GM12878 (cell line): ENCODE measurements around the gene TREML1. TPM values are rescaled to one million over a fixed set of nuclear protein-coding genes. Genes with fewer than 3 reads are reported as not detected.

Source experiments
- ATAC-seq: fragments of 200-7000 bp; cut with Tn5 transposase; 3 replicates; pipeline ENCODE4 v1.9.1; 2020; ENCODE audit warnings: mild to moderate bottlenecking, moderate library complexity
- BruUV-seq: library from RNA; stranded (reverse); fragments of 400-500 nt; replicated peaks from 2 replicates; lab custom pipeline; 2021; lab: Mats Ljungman, UMichigan
- CTCF ChIA-PET: fragments of 300-600 bp; sonication (Branson Sonifier 250); formaldehyde crosslinking; extraction: SDS; loops from one replicate; lab custom pipeline; 2021; ENCODE audit warnings: inconsistent platforms; lab: Yijun Ruan, JAX
- POLR2A ChIA-PET: fragments of 350-600 bp; formaldehyde crosslinking; extraction: SDS; loops from one replicate; lab custom pipeline; 2021; ENCODE audit warnings: inconsistent platforms; lab: Charles Lee
- RAD21 ChIA-PET: fragments of 300-600 bp; sonication (Branson Sonifier 250); formaldehyde crosslinking; loops from one replicate; lab custom pipeline; 2023; ENCODE audit warnings: antibody characterized with exemption; ENCODE audit not compliant: unreplicated experiment; lab: Charles Lee
- SMC1A ChIA-PET: fragments of 300-600 bp; sonication (Branson Sonifier 250); formaldehyde crosslinking; loops from one replicate; lab custom pipeline; 2023; ENCODE audit not compliant: unreplicated experiment, uncharacterized antibody; lab: Charles Lee
- DNase-seq: peaks from one replicate; pipeline ENCODE4 v3.0.0-alpha.2; 2011; ENCODE audit warnings: low read depth, low spot score
- FAIRE-seq: peaks from 3 replicates; lab custom pipeline; 2011; peaks lifted over from hg19 to GRCh38; lab: Jason Lieb, UNC
- H2AFZ ChIP-seq: 2 replicates; pipeline ENCODE4 v1.6.0; 2011; ENCODE audit warnings: low read depth, low read length, control low read depth; ENCODE audit not compliant: control insufficient read depth
- H3K27ac ChIP-seq: 2 replicates; pipeline ENCODE4 v1.5.1; 2011; ENCODE audit warnings: control low read depth; ENCODE audit not compliant: control insufficient read depth, insufficient read depth
- H3K27me3 ChIP-seq, 2 experiments: replicated peaks in 1 of 2; 2 replicates each; pipeline versions ENCODE4 v1.6.0 to v1.6.1; 2011; ENCODE audit warnings: low read length in 1 of 2; ENCODE audit not compliant: control insufficient read depth in 2 of 2, insufficient read depth in 2 of 2
- H3K36me3 ChIP-seq, 2 experiments: 2 replicates each; pipeline ENCODE4 v1.5.1; 2011; ENCODE audit warnings: low read length in 1 of 2; ENCODE audit not compliant: control insufficient read depth in 2 of 2, insufficient read depth in 2 of 2
- H3K4me1 ChIP-seq: 2 replicates; pipeline ENCODE4 v1.6.1; 2011; ENCODE audit warnings: mild to moderate bottlenecking, low read length, moderate library complexity, mixed read lengths; ENCODE audit not compliant: control insufficient read depth, insufficient read depth
- H3K4me2 ChIP-seq: 2 replicates; pipeline ENCODE4 v1.6.0; 2011; ENCODE audit warnings: control low read depth; ENCODE audit not compliant: control insufficient read depth, insufficient read depth
- H3K4me3 ChIP-seq: fragments of 200-600 bp; sonication (generic); 2 replicates; pipeline ENCODE4 v1.5.1; 2016
- H3K79me2 ChIP-seq: 2 replicates; pipeline ENCODE4 v1.6.0; 2011; ENCODE audit warnings: low read length; ENCODE audit not compliant: control insufficient read depth, insufficient read depth
- H3K9ac ChIP-seq: 2 replicates; pipeline ENCODE4 v1.8.0; 2011; ENCODE audit warnings: low read length, control low read depth, mixed read lengths; ENCODE audit not compliant: control insufficient read depth, insufficient read depth
- H3K9me3 ChIP-seq: replicated peaks from 3 replicates; pipeline ENCODE4 v1.5.1; 2011; ENCODE audit warnings: mild to moderate bottlenecking, low read length; ENCODE audit not compliant: control insufficient read depth, insufficient read depth
- H4K20me1 ChIP-seq: 2 replicates; pipeline ENCODE4 v1.6.0; 2011; ENCODE audit not compliant: control insufficient read depth, insufficient read depth
- ASH2L ChIP-seq: fragments of 300-600, 200-600 bp; sonication (generic); IDR thresholded peaks from 2 replicates; pipeline ENCODE4 v1.6.1; 2017; ENCODE audit warnings: low read depth, mild to moderate bottlenecking, borderline replicate concordance
- BHLHE40 ChIP-seq, 2 experiments: fragments of 450-650 bp in 1 of 2; IDR thresholded peaks; 2 replicates each; pipeline ENCODE4 v1.6.1; 2011 to 2017; ENCODE audit warnings: low read depth in 2 of 2, borderline replicate concordance in 1 of 2, improper control_type of control experiment in 1 of 2, low read length in 1 of 2, mild to moderate bottlenecking in 1 of 2
- EED ChIP-seq: sonication (generic); IDR thresholded peaks from 2 replicates; pipeline ENCODE4 v1.6.1; 2016; ENCODE audit warnings: antibody characterized with exemption, low read depth
- ETV6 ChIP-seq, 2 experiments: fragments of 450-650 bp in 1 of 2; IDR thresholded peaks in 1 of 2; conservative IDR thresholded peaks in 1 of 2; 2 replicates each; pipeline ENCODE4 v1.6.1; 2014; ENCODE audit warnings: antibody characterized with exemption in 1 of 2, borderline replicate concordance in 1 of 2, low read depth in 1 of 2, mild to moderate bottlenecking in 1 of 2, moderate library complexity in 1 of 2
- NR2C1 ChIP-seq: fragments of 450-650 bp; IDR thresholded peaks from 2 replicates; pipeline ENCODE4 v1.6.1; 2017; ENCODE audit warnings: antibody characterized with exemption, mild to moderate bottlenecking, moderate library complexity
- RB1 ChIP-seq: fragments of 450-650 bp; formaldehyde crosslinking; IDR thresholded peaks from 2 replicates; pipeline ENCODE4 v1.6.1; 2017; ENCODE audit warnings: mild to moderate bottlenecking, borderline replicate concordance
- RELA ChIP-seq: fragments of 450-650 bp; IDR thresholded peaks from 2 replicates; pipeline ENCODE4 v1.8.0; 2014; ENCODE audit warnings: borderline replicate concordance; ENCODE audit not compliant: partially characterized antibody
- ZNF384 ChIP-seq: IDR thresholded peaks from 2 replicates; pipeline ENCODE4 v1.6.1; 2012; ENCODE audit warnings: low read depth, mild to moderate bottlenecking, low read length, improper control_type of control experiment, borderline replicate concordance
- WGBS: methylation state at CpG from one replicate; pipeline ENCODE4 v1.1.6; 2016; ENCODE audit warnings: low lambda C conversion rate; ENCODE audit not compliant: insufficient replicate concordance, insufficient coverage; ENCODE audit errors: missing lambda C conversion rate; 5-methylcytosine and 5-hydroxymethylcytosine counted together
- in situ Hi-C: fragments of 300-500 bp; cut with MboI; formaldehyde crosslinking; loops from 9 replicates; pipeline ENCODE4 v1.14.3; 2018; ENCODE audit warnings: mixed read lengths
- intact Hi-C: fragments of 100-400 bp; cut with micrococcal nuclease; formaldehyde crosslinking; loops from one replicate; pipeline ENCODE4 v1.14.2; 2022; ENCODE audit not compliant: unreplicated experiment
- polyA plus RNA-seq, 11 experiments: library from polyadenylated mRNA; depleted of rRNA in 4 of 11; unstranded in 6 of 11; stranded (reverse) in 5 of 11; fragments of >200 nt; fragmentation: Nextera tagmentation in 4 of 11; fragmentation: Illumina TruSeq in 1 of 11; extraction: Ambion mirVana in 4 of 11; extraction: Trizol in 1 of 11; gene quantifications; 1 replicate in 1 of 11; 2 replicates in 10 of 11; pipeline versions ENCODE4 v1.2.1 to v1.2.3, GENCODE V29; 2011 to 2016; ENCODE audit warnings: inconsistent platforms in 2 of 11, missing spikeins in 2 of 11, low read depth in 1 of 11
- total RNA-seq, 4 experiments: library from RNA; depleted of rRNA in 3 of 4; stranded (reverse); fragments of >200 nt in 3 of 4; fragmentation: Illumina TruSeq in 1 of 4; extraction: Trizol in 1 of 4; gene quantifications; 2 replicates each; pipeline versions ENCODE4 v1.2.1 to v1.2.3, GENCODE V29; 2013 to 2021
- TF ChIP-seq, protein P1 (sequence below): fragments of 450-650 bp; IDR thresholded peaks from 2 replicates; pipeline ENCODE4 v1.6.1; 2017; ENCODE audit warnings: mild to moderate bottlenecking, low read depth, inconsistent platforms; ENCODE audit not compliant: poor library complexity, severe bottlenecking
- TF ChIP-seq, protein P2 (sequence below): fragments of 450-650 bp; IDR thresholded peaks from 2 replicates; pipeline ENCODE4 v1.6.1; 2016; ENCODE audit warnings: mild to moderate bottlenecking
- TF ChIP-seq, protein P3 (sequence below): fragments of 450-650 bp; IDR thresholded peaks from 2 replicates; pipeline ENCODE4 v1.6.1; 2016; ENCODE audit warnings: mild to moderate bottlenecking, moderate library complexity, borderline replicate concordance

The TREML1 gene
- total and polyA plus RNA-seq, 10 of the 15 experiments (the other 5 are each of a cell fraction or from before 2014, with no cell fraction given): 0.21 TPM; not detected in 9

DNA sequence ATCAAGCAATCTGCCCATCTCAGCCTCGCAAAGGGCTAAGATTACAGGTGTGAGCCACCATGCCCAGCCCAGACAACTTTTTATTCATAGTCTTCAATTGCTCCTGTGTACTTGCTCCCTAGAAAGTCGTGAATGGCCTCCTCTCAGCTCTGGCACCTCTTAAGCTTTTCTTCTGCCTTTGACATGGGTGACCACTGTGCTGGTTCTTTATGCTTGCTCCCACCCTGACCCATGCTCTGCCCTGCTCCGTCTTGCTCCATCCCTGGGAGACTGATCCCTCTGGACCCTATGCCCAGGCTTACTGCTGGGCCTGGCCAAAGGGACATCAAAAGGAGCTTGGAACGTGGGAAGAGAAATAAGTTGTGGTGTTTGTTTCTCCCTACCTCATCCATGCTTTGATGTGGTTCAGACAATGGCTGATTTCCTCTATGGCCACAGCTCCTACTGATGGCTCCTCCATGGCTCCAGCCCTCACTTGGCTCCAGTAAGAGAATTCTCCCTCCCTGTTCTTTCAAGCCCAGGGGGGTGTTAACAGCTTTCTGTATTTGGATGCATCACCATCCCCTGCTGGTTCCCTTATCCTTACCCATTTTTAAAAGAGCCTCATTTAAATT, 16.5 kb upstream of the TREML1 start:
- in situ Hi-C loops: no loop called here
- SMC1A ChIA-PET: interaction anchor here (0.7 to 1.0 kb wide), 2 partner anchors 10 to 12 kb away, joined by 3 read pairs; no protein-coding TSS in a partner anchor
- no peak overlapping the region for H3K4me3 ChIP-seq
- no peaks in the 10 kb centered on the region for H4K20me1 ChIP-seq
- H3K27me3 ChIP-seq: no peaks in the 10 kb centered on the region
- CTCF ChIA-PET: interaction anchor here (1.1 kb wide), 1 partner anchor 11 kb away, joined by 3 read pairs; no protein-coding TSS in a partner anchor
- no peak for FAIRE-seq
- no peak overlapping the region for H2AFZ ChIP-seq
- no peak for ATAC-seq
- H3K79me2 ChIP-seq: no peaks in the 10 kb centered on the region
- no peaks in the 10 kb centered on the region for H3K4me1 ChIP-seq
- BruUV-seq: no TSS peak
- no peak overlapping the region for H3K4me2 ChIP-seq
- POLR2A ChIA-PET: no interaction called here
- 11% methylated on average over 4 of the region's 4 CpGs for WGBS
- RAD21 ChIA-PET: no interaction called here
- H3K36me3 ChIP-seq: no peaks in the 10 kb centered on the region
- no peak overlapping the region for H3K27ac ChIP-seq
- no peak for TF ChIP-seq ASH2L
- no peak for TF ChIP-seq EED
- TF ChIP-seq, protein P1, sequence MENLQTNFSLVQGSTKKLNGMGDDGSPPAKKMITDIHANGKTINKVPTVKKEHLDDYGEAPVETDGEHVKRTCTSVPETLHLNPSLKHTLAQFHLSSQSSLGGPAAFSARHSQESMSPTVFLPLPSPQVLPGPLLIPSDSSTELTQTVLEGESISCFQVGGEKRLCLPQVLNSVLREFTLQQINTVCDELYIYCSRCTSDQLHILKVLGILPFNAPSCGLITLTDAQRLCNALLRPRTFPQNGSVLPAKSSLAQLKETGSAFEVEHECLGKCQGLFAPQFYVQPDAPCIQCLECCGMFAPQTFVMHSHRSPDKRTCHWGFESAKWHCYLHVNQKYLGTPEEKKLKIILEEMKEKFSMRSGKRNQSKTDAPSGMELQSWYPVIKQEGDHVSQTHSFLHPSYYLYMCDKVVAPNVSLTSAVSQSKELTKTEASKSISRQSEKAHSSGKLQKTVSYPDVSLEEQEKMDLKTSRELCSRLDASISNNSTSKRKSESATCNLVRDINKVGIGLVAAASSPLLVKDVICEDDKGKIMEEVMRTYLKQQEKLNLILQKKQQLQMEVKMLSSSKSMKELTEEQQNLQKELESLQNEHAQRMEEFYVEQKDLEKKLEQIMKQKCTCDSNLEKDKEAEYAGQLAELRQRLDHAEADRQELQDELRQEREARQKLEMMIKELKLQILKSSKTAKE: no peak
- TF ChIP-seq, protein P2, sequence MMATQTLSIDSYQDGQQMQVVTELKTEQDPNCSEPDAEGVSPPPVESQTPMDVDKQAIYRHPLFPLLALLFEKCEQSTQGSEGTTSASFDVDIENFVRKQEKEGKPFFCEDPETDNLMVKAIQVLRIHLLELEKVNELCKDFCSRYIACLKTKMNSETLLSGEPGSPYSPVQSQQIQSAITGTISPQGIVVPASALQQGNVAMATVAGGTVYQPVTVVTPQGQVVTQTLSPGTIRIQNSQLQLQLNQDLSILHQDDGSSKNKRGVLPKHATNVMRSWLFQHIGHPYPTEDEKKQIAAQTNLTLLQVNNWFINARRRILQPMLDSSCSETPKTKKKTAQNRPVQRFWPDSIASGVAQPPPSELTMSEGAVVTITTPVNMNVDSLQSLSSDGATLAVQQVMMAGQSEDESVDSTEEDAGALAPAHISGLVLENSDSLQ: no peak
- no peak for TF ChIP-seq ZNF384
- no peak for TF ChIP-seq RB1
- TF ChIP-seq NR2C1: no peak
- TF ChIP-seq, protein P3, sequence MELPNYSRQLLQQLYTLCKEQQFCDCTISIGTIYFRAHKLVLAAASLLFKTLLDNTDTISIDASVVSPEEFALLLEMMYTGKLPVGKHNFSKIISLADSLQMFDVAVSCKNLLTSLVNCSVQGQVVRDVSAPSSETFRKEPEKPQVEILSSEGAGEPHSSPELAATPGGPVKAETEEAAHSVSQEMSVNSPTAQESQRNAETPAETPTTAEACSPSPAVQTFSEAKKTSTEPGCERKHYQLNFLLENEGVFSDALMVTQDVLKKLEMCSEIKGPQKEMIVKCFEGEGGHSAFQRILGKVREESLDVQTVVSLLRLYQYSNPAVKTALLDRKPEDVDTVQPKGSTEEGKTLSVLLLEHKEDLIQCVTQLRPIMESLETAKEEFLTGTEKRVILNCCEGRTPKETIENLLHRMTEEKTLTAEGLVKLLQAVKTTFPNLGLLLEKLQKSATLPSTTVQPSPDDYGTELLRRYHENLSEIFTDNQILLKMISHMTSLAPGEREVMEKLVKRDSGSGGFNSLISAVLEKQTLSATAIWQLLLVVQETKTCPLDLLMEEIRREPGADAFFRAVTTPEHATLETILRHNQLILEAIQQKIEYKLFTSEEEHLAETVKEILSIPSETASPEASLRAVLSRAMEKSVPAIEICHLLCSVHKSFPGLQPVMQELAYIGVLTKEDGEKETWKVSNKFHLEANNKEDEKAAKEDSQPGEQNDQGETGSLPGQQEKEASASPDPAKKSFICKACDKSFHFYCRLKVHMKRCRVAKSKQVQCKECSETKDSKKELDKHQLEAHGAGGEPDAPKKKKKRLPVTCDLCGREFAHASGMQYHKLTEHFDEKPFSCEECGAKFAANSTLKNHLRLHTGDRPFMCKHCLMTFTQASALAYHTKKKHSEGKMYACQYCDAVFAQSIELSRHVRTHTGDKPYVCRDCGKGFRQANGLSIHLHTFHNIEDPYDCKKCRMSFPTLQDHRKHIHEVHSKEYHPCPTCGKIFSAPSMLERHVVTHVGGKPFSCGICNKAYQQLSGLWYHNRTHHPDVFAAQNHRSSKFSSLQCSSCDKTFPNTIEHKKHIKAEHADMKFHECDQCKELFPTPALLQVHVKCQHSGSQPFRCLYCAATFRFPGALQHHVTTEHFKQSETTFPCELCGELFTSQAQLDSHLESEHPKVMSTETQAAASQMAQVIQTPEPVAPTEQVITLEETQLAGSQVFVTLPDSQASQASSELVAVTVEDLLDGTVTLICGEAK: no peak
- no peak for TF ChIP-seq ETV6 (conservative IDR thresholded peaks at IDR 0.05 in 1 of 2, IDR thresholded peaks at IDR 0.05 in 1 of 2; ENCODE audit: borderline replicate concordance in 1 of 2, low read depth in 1 of 2)
- no peak for TF ChIP-seq BHLHE40 (IDR thresholded peaks at IDR 0.05; ENCODE audit: borderline replicate concordance in 1 of 2, low read depth in 2 of 2, low read length in 1 of 2)
- no peak for TF ChIP-seq RELA
- no peak overlapping the region for H3K9ac ChIP-seq
- H3K9me3 ChIP-seq: no peaks in the 10 kb centered on the region
- intact Hi-C loops: no loop called here
- no peak for DNase-seq
